Cerebellar nuclear complex (tissue), 1 donor: Measurements from ENCODE around the gene INSL3.

Experiments
- DNase-seq, 2 experiments: peaks; one replicate each; lab custom pipeline; 2025; lab: John Stamatoyannopoulos, UW

Gene INSL3

DNA sequence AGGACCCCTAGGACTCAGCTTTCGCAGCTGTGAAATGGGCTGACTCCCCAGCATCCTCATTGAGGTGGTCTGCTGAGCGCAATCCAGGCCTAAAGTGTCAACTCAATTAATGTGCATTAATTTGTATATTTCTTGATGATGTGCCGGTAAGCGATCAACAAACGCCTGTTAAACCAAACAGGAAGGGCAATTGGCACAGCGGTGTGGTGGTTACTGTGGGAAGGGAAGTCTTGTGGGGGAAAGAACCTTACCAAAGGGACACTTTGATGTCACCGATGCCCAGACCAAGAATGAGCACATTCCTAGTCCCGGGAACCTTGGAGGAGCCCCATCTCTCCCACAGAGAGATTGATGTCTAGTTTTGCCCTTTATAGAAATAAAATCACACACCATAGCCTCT, 24.8 kb upstream of the INSL3 start:
- DNase-seq: no peak

- DNase-seq: no peak
Observed at GRCh38 chr19:17843908-17844490, 22.7 kb upstream of the INSL3 start.

- DNase-seq: no peak
Observed at GRCh38 chr19:17843292-17843827, 22.0 kb upstream of the INSL3 start.

DNA sequence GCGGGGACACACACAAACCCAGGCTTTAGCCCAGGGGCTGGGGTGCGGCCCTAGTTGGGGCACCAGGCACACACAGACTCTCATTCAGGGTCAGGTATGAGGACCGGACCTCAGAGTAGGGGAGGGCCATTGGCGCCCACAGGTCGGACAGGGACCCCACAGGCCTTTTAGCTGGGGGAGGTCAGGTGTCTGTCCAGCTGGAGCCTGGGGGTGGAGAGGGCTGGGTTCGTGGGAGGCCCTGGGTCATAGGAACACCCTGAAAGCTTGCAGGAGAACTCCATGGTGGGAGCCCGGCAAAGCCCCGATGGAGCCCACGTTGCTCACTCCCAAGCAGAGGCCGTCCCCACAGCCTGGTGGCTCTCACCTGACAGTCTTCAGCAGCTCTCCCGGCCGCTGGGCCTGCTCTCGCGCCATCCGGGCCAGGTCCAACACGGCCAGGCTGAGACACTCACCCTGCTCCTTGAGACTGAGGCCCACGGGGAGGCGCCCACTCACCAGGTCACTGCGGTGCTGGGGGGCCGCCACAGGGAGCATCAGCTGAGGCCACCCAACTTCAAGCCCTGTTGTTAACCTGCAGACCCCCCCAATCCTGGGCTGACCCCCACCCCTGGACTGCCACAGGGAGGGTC, 21.5 kb upstream of the INSL3 start:
- DNase-seq: no peak

- peak; percentile 46 to 61 for DNase-seq
Observed at GRCh38 chr19:17841810-17842662, 20.7 kb upstream of the INSL3 start.

GRCh38 chr19:17841371-17841809, 20.1 kb upstream of the INSL3 start:
- DNase-seq: no peak

- no peak for DNase-seq
Observed at GRCh38 chr19:17840019-17840418, 18.7 kb upstream of the INSL3 start.

- no peak for DNase-seq
Observed at GRCh38 chr19:17837972-17838371, 16.7 kb upstream of the INSL3 start.

DNA sequence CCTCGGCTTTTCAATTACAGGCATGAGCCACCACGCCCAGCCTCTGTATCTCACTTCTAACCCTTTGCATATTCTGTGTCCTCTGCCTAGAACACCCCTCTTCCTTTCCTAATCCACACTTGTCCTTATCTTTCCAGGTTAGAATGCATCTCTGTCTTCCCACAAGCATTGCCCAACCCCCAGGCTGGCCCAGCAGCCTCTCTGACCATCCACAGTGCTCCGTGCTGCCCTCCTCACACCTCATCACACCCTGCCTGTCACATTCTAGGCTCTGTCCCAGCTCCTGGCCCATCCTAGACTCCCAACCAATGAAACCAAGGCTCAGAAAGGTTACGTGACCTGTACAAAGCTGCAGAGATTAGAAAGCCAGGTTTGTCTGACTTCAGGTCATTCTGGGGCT, 15.2 kb upstream of the INSL3 start:
- no peak for DNase-seq

GRCh38 chr19:17835182-17836006, 14.1 kb upstream of the INSL3 start:
- no peak for DNase-seq

DNA sequence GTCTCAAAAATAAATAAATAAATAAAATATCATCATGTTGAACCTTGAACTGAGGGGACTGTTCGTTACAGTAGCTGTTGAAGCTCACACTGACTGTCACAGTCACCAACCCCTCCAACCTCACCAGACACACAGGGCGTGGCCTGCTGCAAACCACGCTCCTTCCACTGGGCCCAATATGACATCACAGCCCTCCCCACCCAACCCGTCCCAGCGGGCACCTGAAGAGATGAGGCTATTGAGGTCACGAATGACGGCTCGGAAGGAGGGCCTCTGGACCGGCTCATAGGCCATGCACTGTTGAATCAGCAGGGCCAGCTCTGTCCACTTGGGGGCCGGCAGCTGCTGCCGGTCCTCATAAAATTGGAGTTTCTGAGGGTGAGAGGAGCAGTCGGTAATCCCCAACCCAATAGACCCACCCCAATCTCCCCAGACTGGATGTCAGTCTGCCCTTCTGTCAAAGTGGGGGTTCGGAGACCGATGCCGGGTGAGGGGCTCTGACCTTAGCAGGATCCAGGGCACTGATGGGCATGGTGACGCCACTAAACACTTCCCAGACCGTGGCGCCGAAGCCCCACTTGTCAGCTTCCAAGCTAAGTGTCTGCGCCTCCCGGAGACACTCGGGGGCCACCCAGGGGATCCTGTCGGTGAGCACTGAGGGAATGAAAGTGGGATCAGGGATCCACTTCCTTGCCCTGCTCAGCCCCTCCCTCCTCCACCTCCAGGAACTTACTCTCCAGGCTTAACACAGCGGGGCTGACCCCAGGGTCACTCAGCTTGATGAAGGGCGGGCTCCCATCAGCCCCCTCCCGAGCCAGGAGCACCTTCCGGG, 13.2 kb upstream of the INSL3 start:
- DNase-seq: no peak

GRCh38 chr19:17832443-17833208, 11.3 kb upstream of the INSL3 start:
- no peak for DNase-seq

GRCh38 chr19:17831419-17831888, 10.1 kb upstream of the INSL3 start:
- DNase-seq: no peak

DNA sequence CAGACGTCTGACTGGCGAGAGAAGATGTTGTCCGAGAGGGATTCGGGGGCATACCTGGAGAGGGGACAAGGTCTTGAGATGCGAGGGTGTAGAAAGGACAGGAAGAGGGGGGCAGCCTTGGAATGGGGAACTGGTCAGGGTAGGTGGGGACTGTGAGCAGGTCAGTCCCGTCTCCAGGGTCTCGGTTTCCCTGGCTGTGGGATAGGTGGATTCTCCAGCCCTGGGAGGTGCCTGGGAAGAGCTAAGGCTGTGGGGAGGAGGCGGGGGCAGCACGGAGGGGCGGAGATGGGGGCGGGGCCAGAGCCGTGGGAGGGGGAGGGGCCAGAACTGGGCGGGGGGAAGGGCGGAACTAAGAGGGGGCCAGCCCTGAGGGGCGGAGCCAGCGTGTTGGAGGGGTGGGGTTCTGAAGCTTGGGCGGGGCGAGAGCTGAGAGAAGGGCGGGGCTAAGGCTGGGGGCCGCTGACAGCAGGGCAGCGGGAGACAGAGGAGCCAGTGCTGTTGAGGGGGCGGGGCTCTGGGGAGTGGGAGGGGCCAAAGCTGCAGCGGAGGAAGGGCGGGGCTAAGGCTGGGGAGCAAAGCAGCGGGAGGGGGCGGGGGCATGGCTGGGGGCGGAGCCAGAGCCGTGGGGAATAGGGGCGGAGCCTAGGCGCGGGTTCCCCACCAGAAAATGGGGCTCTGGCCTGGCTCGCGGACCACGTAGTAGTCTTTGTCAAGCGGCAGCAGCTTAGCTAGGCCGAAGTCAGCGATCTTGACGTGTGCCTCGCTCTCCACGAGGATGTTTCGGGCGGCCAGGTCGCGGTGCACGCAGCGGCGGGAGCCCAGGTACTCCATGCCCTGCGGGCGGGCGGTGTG, 9.5 kb upstream of the INSL3 start:
- peak; percentile 90 to 96 for DNase-seq

DNA sequence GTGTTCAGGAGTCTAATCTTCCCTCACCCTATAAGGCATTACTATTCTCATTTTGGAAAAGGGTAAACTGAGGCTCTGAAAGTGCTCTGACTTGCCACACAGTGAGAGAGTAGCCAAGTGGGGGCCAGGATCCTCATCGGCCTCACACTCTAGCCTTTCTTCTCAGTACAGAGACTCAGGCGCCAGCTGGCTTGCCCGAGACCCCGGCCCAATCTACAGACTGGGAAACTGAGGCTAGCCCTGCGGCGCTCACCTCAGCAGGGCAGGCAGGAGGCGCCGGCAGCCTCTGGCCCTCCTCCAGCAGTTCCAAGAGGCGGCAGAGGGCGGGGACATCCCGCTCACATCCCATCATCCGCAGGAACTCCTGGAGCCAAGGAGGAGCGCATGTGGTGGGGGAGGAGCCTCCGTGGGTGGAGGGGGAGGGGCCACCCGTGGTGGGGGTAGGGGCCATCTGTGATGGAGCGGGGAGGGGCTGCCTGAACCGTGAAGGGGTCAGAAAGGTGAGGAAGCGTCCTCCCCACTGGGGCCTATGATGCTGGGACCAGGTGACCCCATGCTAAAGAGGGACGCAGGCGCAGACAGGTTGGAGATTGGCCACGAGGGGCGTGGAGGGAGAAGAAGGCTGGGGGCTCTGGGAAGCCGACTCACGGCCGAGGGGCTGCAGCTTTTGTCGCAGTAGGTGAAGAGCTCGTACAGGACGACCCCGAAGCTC, 8.7 kb upstream of the INSL3 start:
- DNase-seq: peak in 1 of 2 experiments; percentile 40

DNA sequence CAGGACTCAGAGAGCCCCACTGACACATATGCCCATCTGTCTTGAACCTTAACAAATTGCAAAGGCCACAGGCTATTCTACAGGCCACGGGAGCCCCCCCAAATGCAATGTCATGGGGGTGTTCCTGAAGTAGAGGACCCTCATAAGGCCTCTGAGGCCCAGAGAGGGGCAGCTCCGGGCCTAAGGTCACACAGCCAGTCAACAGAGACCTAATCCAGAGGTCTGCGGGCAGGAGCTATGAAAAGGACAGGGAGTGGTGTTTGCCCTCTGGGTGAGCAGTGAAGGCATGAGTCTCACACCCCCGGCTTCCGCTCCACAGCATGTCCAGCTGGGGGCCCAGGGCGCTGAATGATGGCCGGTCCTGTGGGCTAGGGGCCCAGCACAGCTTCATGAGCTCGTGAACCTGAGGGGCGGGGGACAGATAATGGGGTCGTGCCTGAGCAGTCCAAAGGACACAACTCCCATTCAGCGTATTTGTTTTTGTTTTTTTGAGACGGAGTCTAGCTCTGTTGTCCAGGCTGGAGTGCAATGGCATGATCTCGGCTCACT, 5.3 kb upstream of the INSL3 start:
- DNase-seq: no peak

DNA sequence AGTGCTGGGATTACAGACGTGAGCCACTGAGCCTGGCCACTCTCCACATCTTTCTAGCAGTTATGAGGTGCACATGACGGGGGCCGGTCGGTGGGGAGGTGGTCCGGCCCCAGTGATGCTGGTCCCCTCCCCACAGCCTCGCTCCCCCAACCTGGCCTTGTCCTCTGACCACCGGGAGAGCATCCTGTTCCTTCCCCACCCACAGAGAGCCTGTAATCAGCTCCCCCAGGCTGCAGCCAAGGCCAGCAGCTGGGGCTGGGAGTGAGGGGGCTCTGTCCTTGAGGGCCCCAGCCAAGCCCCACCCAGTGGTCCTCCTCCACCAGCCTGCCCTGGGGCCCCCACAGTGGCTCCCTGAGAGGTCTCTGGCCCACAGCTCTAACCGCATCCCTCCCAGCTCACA, 3.0 kb upstream of the INSL3 start:
- no peak for DNase-seq

DNA sequence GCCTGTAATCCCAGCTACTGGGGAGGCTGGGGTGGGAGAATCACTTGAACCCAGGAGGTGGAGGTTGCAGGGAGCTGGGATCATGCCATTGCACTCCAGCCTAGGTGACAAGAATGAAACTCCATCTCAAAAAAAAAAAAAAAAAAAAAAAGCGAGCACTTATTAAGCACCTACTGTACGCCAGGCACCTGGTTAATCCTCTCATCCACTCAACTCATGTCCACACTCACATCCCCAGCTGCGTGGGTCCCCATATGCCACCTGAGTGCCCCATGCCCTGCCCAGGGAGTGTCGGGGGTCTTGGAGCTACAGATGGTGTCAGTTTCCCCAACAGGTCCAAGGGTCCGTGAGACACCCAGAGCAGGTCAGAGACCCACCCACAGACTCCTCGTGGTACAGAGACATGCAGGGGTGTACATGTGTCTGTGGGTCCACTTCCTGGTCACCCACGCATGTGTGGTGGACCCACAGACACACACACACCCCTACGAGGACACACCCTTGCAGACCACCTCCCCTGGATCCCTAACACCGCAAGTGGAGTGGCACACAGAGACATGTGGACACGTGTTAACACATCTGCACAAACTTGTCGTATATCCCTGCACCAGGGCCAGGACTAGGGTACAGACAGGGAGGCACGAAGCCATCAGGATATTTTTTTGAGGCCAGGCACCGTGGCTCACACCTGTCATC, 3.5 kb downstream of the INSL3 start:
- DNase-seq: no peak
